Spleen (tissue), 11 donors: ENCODE data around the gene LPO. TPM values are rescaled to one million over a fixed set of nuclear protein-coding genes. Genes with fewer than 3 reads are reported as not detected.

Experiments used
- DNase-seq: peaks from one replicate; pipeline ENCODE4 v3.0.0-alpha.2; 2020
- H3K27ac ChIP-seq, 8 donors: fragments of 200-600 bp; sonication (generic) in 7 of 8; 1 replicate in 4 of 8; 2 replicates in 4 of 8; pipeline versions ENCODE4 v1.5.0 to v1.8.0; 2016 to 2021; ENCODE audit warnings: inconsistent platforms in 4 of 8, mild to moderate bottlenecking in 4 of 8, moderate library complexity in 1 of 8
- H3K27me3 ChIP-seq, 7 donors: fragments of 200-600 bp; sonication (generic) in 6 of 7; replicated peaks in 1 of 7; 1 replicate in 4 of 7; 2 replicates in 3 of 7; pipeline versions ENCODE4 v1.5.0 to v1.8.0; 2016 to 2021; ENCODE audit warnings: inconsistent platforms in 3 of 7, mild to moderate bottlenecking in 1 of 7
- H3K36me3 ChIP-seq, 6 donors: fragments of 200-600 bp; sonication (generic) in 5 of 6; 1 replicate in 4 of 6; 2 replicates in 2 of 6; pipeline versions ENCODE4 v1.5.0 to v1.8.0; 2016 to 2021; ENCODE audit warnings: inconsistent platforms in 2 of 6
- H3K4me1 ChIP-seq, 6 donors: fragments of 200-600 bp; sonication (generic) in 5 of 6; 1 replicate in 3 of 6; 2 replicates in 3 of 6; pipeline versions ENCODE4 v1.5.0 to v1.8.0; 2016 to 2021; ENCODE audit warnings: inconsistent platforms in 3 of 6
- H3K4me3 ChIP-seq, 8 donors: fragments of 200-600 bp; sonication (generic) in 7 of 8; 1 replicate in 4 of 8; 2 replicates in 4 of 8; pipeline versions ENCODE4 v1.5.0 to v1.8.0; 2016 to 2021; ENCODE audit warnings: inconsistent platforms in 4 of 8, mild to moderate bottlenecking in 4 of 8, moderate library complexity in 2 of 8
- H3K9me3 ChIP-seq, 8 donors: fragments of 200-600 bp; sonication (generic) in 7 of 8; 1 replicate in 4 of 8; 2 replicates in 4 of 8; pipeline versions ENCODE4 v1.5.0 to v1.8.0; 2016 to 2021; ENCODE audit warnings: inconsistent platforms in 4 of 8
- POLR2A ChIP-seq, 3 donors: fragments of 450-650 bp; IDR thresholded peaks; one replicate each; pipeline ENCODE4 v1.5.1; 2017; ENCODE audit warnings: antibody characterized with exemption in 3 of 3, mild to moderate bottlenecking in 1 of 3
- POLR2AphosphoS5 ChIP-seq, 3 donors: sonication (generic); formaldehyde crosslinking; IDR thresholded peaks; one replicate each; pipeline ENCODE4 v1.5.1; 2017; ENCODE audit warnings: antibody characterized with exemption in 3 of 3
- WGBS, 5 donors: extraction: QIAGEN DNeasy Blood & Tissue Kit in 3 of 5; methylation state at CpG; one replicate each; pipeline versions ENCODE4 v1.1.5 to v1.1.7; 2013 to 2018; 5-methylcytosine and 5-hydroxymethylcytosine counted together
- intact Hi-C: fragments of 100-400 bp; cut with DNase I; formaldehyde crosslinking; loops from one replicate; pipeline ENCODE4 v1.15.0; 2023; ENCODE audit warnings: low total_unique reads
- polyA plus RNA-seq, 3 donors: library from polyadenylated mRNA; stranded (reverse); fragments of 200-250 nt; gene quantifications; one replicate each; pipeline ENCODE4 v1.2.1, GENCODE V29; 2013
- total RNA-seq, 7 donors: library from RNA; depleted of rRNA in 3 of 7; stranded (reverse); fragments of >200 nt in 3 of 7; fragmentation: NEBNext Ultra II Directional in 4 of 7; extraction: Animal tissue kit (Norgen Biotek cat#: 25700) in 4 of 7; gene quantifications; one replicate each; pipeline versions ENCODE4 v1.1.0 to v1.2.1, GENCODE V29; 2016 to 2021
- TF ChIP-seq, protein P1 (sequence below), 11 experiments: fragments of 200-600 bp in 7 of 11; fragments of 450-650 bp in 4 of 11; sonication (generic) in 4 of 11; IDR thresholded peaks in 8 of 11; conservative IDR thresholded peaks in 3 of 11; 1 replicate in 7 of 11; 2 replicates in 4 of 11; pipeline versions ENCODE4 v1.4.0 to v1.8.0; 2016 to 2021; ENCODE audit warnings: antibody characterized with exemption in 11 of 11, inconsistent platforms in 4 of 11, mild to moderate bottlenecking in 1 of 11
- donor health status: healthy with polysubstance abuse.
- donor health status: DM: no; HTN: no; CAD: no; lungs with moderate emphysema.
- donor health status: DM: no; HTN: no; CAD: no.
- donor health status: Bipolar disorder and iron deficiency.
- donor health status: healthy.
- donor health status: DM: no; HTN: no; CAD: no.
- donor health status: DM: yes; HTN: yes; CAD: no.

LPO gene
- total and polyA plus RNA-seq, 10 donors: 0.02 to 0.10 (median 0.06) TPM; not detected in 7

DNA sequence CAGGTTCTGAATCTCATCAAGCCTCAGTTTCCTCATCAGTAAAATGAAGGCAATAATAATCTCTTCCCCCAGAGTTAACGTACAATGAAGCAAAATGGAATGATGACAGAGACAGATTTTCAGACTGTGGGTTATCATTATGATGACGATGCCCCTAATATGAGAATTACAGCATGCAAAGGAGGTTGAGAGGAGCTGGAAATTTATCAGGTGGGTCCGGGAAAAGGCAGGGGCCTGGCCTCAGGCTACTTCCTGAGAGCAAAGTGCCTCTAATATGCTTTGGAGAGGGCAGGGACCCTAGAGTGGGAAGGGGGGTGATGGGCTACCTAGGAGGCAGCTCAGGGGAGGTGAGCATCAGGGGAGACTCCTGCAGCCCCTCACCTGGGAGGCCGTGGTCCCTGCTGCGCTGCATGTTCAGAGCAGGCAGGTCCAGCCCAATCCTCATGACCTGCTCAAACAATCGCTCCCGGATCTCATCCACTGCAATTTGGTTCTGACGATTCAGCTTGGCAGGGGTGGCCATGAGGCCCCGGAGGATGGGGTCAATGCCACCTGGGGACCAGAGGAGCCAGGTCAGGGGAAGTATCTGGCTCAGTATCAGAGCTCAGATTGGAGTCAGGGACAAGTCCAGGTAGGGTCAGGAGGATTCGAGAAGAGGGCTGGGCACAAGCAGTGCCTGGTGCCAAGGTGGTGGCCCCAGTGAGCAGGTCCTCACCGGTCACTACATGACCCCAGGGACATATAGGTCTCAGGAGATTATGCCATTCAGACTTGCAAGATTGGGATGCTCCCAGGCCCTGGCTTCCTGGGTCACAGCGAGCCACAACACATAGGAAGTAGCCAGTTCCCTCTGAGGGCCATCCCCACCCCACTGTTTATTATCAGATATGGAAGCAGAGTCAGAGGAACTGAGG, 34.2 kb downstream of the LPO start:
- intact Hi-C loops: no loop called here
- DNase-seq: peak; percentile 59
- WGBS, 5 donors: 62 to 87% (median 75%) methylated on average over 6 to 12 of the region's 12 CpGs
- no peak overlapping the region for H3K4me3 ChIP-seq
- TF ChIP-seq POLR2AphosphoS5 (IDR thresholded peaks at IDR 0.05): no peak
- no peak for TF ChIP-seq POLR2A (IDR thresholded peaks at IDR 0.05)
- TF ChIP-seq, protein P1, sequence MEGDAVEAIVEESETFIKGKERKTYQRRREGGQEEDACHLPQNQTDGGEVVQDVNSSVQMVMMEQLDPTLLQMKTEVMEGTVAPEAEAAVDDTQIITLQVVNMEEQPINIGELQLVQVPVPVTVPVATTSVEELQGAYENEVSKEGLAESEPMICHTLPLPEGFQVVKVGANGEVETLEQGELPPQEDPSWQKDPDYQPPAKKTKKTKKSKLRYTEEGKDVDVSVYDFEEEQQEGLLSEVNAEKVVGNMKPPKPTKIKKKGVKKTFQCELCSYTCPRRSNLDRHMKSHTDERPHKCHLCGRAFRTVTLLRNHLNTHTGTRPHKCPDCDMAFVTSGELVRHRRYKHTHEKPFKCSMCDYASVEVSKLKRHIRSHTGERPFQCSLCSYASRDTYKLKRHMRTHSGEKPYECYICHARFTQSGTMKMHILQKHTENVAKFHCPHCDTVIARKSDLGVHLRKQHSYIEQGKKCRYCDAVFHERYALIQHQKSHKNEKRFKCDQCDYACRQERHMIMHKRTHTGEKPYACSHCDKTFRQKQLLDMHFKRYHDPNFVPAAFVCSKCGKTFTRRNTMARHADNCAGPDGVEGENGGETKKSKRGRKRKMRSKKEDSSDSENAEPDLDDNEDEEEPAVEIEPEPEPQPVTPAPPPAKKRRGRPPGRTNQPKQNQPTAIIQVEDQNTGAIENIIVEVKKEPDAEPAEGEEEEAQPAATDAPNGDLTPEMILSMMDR (IDR thresholded peaks at IDR 0.05 in 8 of 11, conservative IDR thresholded peaks at IDR 0.05 in 3 of 11): no peak
- H3K36me3 ChIP-seq: no peaks in the 10 kb centered on the region
- H3K4me1 ChIP-seq: peaks cover 0 to 19% (median under 1%) of the 10 kb centered on the region in 6 donors
- no peaks in the 10 kb centered on the region for H3K9me3 ChIP-seq
- H3K27me3 ChIP-seq: peaks cover 0 to 6% (median 0%) of the 10 kb centered on the region in 7 donors
- H3K27ac ChIP-seq: no peak overlapping the region

- peaks cover 0 to 14% (median 0%) of the 10 kb centered on the region in 7 donors for H3K27me3 ChIP-seq
- no peaks in the 10 kb centered on the region for H3K36me3 ChIP-seq
- intact Hi-C loops: no loop called here
- 46 to 84% (median 59%) methylated on average over 15 of the region's 15 CpGs for WGBS, 5 donors
- no peak overlapping the region for H3K4me3 ChIP-seq
- H3K4me1 ChIP-seq: peaks cover 0 to 28% (median 5%) of the 10 kb centered on the region in 6 donors
- TF ChIP-seq POLR2A (IDR thresholded peaks at IDR 0.05): no peak
- no peak for TF ChIP-seq POLR2AphosphoS5 (IDR thresholded peaks at IDR 0.05)
- TF ChIP-seq, protein P1 (IDR thresholded peaks at IDR 0.05 in 8 of 11, conservative IDR thresholded peaks at IDR 0.05 in 3 of 11): no peak
- no peaks in the 10 kb centered on the region for H3K9me3 ChIP-seq
- H3K27ac ChIP-seq: no peak overlapping the region
- DNase-seq: peak; percentile 56
Measured at GRCh38 chr17:58273453-58274104, 35.2 kb downstream of the LPO start.

GRCh38 chr17:58275417-58275816, 37.0 kb downstream of the LPO start:
- no peaks in the 10 kb centered on the region for H3K9me3 ChIP-seq
- WGBS, 5 donors: 57 to 86% (median 72%) methylated on average over 10 of the region's 10 CpGs
- TF ChIP-seq, protein P1 (IDR thresholded peaks at IDR 0.05 in 8 of 11, conservative IDR thresholded peaks at IDR 0.05 in 3 of 11): no peak
- no peak for TF ChIP-seq POLR2A (IDR thresholded peaks at IDR 0.05)
- no peaks in the 10 kb centered on the region for H3K36me3 ChIP-seq
- no peak overlapping the region for H3K27ac ChIP-seq
- H3K27me3 ChIP-seq: peaks cover 0 to 31% (median 0%) of the 10 kb centered on the region in 7 donors
- H3K4me3 ChIP-seq: no peak overlapping the region
- intact Hi-C loops: no loop called here
- peak; percentile 57 for DNase-seq
- H3K4me1 ChIP-seq: peaks cover 0 to 47% (median 12%) of the 10 kb centered on the region in 6 donors

DNA sequence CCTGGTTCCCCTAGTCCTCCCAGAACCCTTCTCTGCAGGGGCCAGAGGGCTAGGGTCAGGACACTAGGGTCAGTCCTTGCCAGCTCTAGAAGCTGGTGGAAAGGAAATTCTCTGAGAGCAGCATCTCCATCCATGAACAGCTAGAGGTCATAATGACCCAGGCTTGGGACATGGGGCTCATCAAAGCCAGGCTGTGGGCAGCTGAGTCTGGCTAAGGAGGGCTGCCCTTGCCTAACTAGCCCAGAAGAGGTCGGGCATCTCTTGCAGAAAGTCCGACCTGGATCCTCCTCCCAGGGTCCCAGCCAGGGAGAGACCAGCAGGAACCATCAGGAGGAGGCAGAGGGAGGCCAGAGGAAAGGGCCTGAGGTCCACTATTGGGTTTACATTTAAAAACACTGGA, 38.0 kb downstream of the LPO start:
- Histone ChIP-seq H3K27me3 (peaks cover 0 to 36% (median 0%) of the 10 kb centered on the region in 7 donors), H3K36me3 (no peaks in the 10 kb centered on the region), H3K27ac (no peak overlapping the region), H3K4me3 (no peak overlapping the region), H3K4me1 (peaks cover 0 to 48% (median 12%) of the 10 kb centered on the region in 6 donors), H3K9me3 (no peaks in the 10 kb centered on the region)
- no peak for TF ChIP-seq POLR2AphosphoS5 (IDR thresholded peaks at IDR 0.05)
- TF ChIP-seq POLR2A (IDR thresholded peaks at IDR 0.05): no peak
- TF ChIP-seq, protein P1 (IDR thresholded peaks at IDR 0.05 in 8 of 11, conservative IDR thresholded peaks at IDR 0.05 in 3 of 11): no peak
- WGBS, 5 donors: 28 to 62% (median 40%) methylated on average over 2 of the region's 2 CpGs
- intact Hi-C loops: no loop called here
- peak; percentile 32 for DNase-seq
